ENCODE results near the gene GRK5. TPM values are rescaled to one million over a fixed set of nuclear protein-coding genes. Genes with fewer than 3 reads are reported as not detected.
"Not testable (repeated sequence)": the region's sequence is repeated elsewhere in the genome, so short reads cannot be mapped to it uniquely, and the experiment has no call there.

GRK5 gene
- total and polyA plus RNA-seq, 12 donors = 9.3 to 96.4 (median 21.5) TPM

DNA sequence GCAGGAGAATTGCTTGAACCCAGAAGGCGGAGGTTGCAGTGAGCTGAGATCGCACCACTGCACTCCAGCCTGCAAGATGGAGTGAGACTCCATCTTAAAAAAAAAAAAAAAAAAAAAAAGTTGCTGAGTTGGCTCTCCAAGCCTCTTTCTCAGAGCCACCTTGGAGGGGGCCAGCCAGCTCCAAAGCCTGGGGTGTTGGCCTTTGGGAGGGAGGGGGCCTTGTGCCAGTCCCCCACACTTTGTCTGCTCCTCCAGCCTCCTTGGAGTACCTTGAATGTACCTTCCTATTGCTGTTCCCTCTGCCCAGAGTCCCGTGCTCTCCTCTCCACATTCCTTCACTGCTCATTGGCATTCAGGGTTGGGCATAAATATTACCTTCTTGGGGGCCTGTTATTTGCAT, 62.4 kb downstream of the GRK5 start:
- Histone ChIP-seq H3K9me3 (replicated peaks in 1 of 3) (no peaks in the 10 kb centered on the region), H3K27me3 (no peaks in the 10 kb centered on the region), H3K36me3 (replicated peaks in 1 of 2) (no peaks in the 10 kb centered on the region), H3K4me3 (no peak overlapping the region), H3K4me1 (replicated peaks in 1 of 2) (peaks cover 19 to 33% of the 10 kb centered on the region in 2 donors), H3K27ac (peak overlapping the region in 2 of 5 donors; percentile 84 to 88)
- DNase-seq = no peak
- 86 to 99% (median 93%) methylated on average over 3 of the region's 3 CpGs for WGBS, 4 donors
- intact Hi-C loops (cut with DNase I) = loop anchor here in 1 of 2 donors (5.0 kb wide), 1 partner anchor 62 kb away; the partner anchor contains the start of gene GRK5
- TF ChIP-seq POLR2A (IDR thresholded peaks at IDR 0.05) (no peak), CTCF (IDR thresholded peaks at IDR 0.05) (no peak)

- Histone ChIP-seq H3K4me3 (no peak overlapping the region), H3K27ac (peak overlapping the region; percentile 39 to 88 (median 79)), H3K36me3 (replicated peaks in 1 of 2) (no peaks in the 10 kb centered on the region), H3K27me3 (no peaks in the 10 kb centered on the region), H3K9me3 (replicated peaks in 1 of 3) (no peaks in the 10 kb centered on the region), H3K4me1 (replicated peaks in 1 of 2) (peaks cover 19 to 37% of the 10 kb centered on the region in 2 donors)
- TF ChIP-seq CTCF (IDR thresholded peaks at IDR 0.05) (no peak), POLR2A (IDR thresholded peaks at IDR 0.05) (peak in 1 of 2 donors; percentile 25)
- WGBS, 4 donors = 13 to 61% (median 33%) methylated on average over 15 to 18 of the region's 18 CpGs
- intact Hi-C loops (cut with DNase I) = loop anchor here in 1 of 2 donors (5.0 kb wide), 1 partner anchor 64 kb away; the partner anchor contains the start of gene GRK5
- DNase-seq = peak; percentile 56 to 84 (median 78)
Observed at GRCh38 chr10:119270762-119271366, 63.5 kb downstream of the GRK5 start.

GRCh38 chr10:119272338-119272734, 65.0 kb downstream of the GRK5 start:
- H3K9me3 ChIP-seq (replicated peaks in 1 of 3); H3K4me3 ChIP-seq; DNase-seq; H3K27me3 ChIP-seq; H3K36me3 ChIP-seq (replicated peaks in 1 of 2): not testable (repeated sequence)
- WGBS, 4 donors = 95 to 96% (median 96%) methylated on average over 7 of the region's 7 CpGs
- Histone ChIP-seq H3K27ac (peak overlapping the region in 4 of 5 donors; percentile 78 to 88 (median 82)), H3K4me1 (replicated peaks in 1 of 2) (peaks cover 19 to 37% of the 10 kb centered on the region in 2 donors)
- intact Hi-C loops (cut with DNase I) = loop anchor here in 1 of 2 donors (5.0 kb wide), 1 partner anchor 65 kb away; the partner anchor contains the start of gene GRK5

DNA sequence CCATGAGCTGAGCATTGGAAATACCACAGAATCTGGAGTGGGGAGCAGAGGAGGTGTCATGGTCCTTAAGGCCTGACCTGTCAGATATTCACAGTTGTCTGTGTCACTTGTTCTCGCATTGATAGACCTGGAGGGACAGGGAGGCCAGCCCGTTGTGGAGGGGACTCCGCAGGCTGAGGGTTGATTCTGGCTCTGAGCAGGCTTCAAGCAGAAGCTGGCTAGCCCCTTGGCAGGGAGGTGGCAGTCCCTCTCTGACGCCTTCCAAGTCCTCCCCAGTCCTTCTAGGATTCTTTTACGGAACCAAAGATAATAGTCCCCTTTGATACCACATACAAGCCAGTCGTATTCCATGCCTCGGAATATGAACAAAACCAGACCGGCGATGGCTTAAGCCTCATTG, 65.4 kb downstream of the GRK5 start:
- WGBS, 4 donors = 94 to 99% (median 96%) methylated on average over 9 of the region's 9 CpGs
- Histone ChIP-seq H3K9me3 (replicated peaks in 1 of 3) (no peaks in the 10 kb centered on the region), H3K4me3 (no peak overlapping the region), H3K27me3 (no peaks in the 10 kb centered on the region), H3K4me1 (replicated peaks in 1 of 2) (peaks cover 19 to 37% of the 10 kb centered on the region in 2 donors), H3K36me3 (replicated peaks in 1 of 2) (no peaks in the 10 kb centered on the region), H3K27ac (peak overlapping the region in 1 of 5 donors; percentile 60)
- intact Hi-C loops (cut with DNase I) = loop anchor here in 1 of 2 donors (5.0 kb wide), 1 partner anchor 65 kb away; the partner anchor contains the start of gene GRK5
- DNase-seq = no peak
- TF ChIP-seq CTCF (IDR thresholded peaks at IDR 0.05) = no peak
- no peak for TF ChIP-seq POLR2A (IDR thresholded peaks at IDR 0.05)
